ENCODE data around the gene WDR90.

Gene WDR90

GRCh38 chr16:630249-630814, 18.8 kb upstream of the WDR90 start:
- TF ChIP-seq ZNF274 (IDR thresholded peaks at IDR 0.05; ENCODE audit: low read depth, low read length) = no peak
- H3K4me3 ChIP-seq (ENCODE audit: low read length) = no peak overlapping the region

DNA sequence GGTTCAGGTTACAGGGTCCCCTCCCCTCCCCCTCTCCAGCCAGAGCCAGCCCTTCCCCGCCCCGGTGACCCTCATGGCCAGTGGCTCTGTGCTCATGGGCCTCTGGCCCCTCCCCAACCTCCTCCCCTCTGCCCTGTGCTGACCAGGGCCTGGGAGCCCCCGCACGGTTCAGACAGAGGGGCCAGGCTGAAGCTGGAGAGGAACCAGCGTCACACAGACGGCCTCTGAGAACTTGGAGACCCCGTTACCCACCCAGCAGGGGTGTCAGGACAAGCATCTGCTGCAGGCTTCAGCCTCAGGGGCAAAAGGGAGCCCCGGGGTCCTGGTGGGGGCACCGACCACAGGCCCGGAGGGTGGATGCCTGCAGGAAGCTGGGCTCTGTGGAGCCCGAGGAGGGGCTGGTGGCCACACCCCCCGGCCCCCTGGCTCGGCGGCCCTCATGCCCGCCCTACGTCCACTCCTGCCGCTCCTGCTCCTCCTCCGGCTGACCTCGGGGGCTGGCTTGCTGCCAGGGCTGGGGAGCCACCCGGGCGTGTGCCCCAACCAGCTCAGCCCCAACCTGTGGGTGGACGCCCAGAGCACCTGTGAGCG, 18.3 kb upstream of the WDR90 start, which contains the start of gene WFIKKN1:
Gene WFIKKN1, plus strand, starts transcription at position 171 of the 591 bp plus-strand sequence. Its CDS starts 269 bp downstream, at position 440.
- TF ChIP-seq ZNF274 (IDR thresholded peaks at IDR 0.05; ENCODE audit: low read depth, low read length) = no peak
- no peak within 1 kb of the TSS for H3K4me3 ChIP-seq (ENCODE audit: low read length)

GRCh38 chr16:631808-632358, 17.3 kb upstream of the WDR90 start:
- H3K4me3 ChIP-seq (ENCODE audit: low read length) = no peak overlapping the region
- TF ChIP-seq ZNF274 (IDR thresholded peaks at IDR 0.05; ENCODE audit: low read depth, low read length) = no peak

DNA sequence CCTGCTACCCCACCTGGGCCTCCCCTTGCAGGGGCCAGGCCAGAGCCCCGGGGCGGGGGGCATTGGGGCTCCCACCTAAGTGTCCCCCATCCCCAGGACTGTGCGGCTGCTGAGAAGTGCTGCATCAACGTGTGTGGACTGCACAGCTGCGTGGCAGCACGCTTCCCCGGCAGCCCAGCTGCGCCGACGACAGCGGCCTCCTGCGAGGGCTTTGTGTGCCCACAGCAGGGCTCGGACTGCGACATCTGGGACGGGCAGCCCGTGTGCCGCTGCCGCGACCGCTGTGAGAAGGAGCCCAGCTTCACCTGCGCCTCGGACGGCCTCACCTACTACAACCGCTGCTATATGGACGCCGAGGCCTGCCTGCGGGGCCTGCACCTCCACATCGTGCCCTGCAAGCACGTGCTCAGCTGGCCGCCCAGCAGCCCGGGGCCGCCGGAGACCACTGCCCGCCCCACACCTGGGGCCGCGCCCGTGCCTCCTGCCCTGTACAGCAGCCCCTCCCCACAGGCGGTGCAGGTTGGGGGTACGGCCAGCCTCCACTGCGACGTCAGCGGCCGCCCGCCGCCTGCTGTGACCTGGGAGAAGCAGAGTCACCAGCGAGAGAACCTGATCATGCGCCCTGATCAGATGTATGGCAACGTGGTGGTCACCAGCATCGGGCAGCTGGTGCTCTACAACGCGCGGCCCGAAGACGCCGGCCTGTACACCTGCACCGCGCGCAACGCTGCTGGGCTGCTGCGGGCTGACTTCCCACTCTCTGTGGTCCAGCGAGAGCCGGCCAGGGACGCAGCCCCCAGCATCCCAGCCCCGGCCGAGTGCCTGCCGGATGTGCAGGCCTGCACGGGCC, 16.5 kb upstream of the WDR90 start:
- H3K4me3 ChIP-seq (ENCODE audit: low read length) = no peak overlapping the region
- TF ChIP-seq ZNF274 (IDR thresholded peaks at IDR 0.05; ENCODE audit: low read depth, low read length) = no peak

- TF ChIP-seq ZNF274 (IDR thresholded peaks at IDR 0.05; ENCODE audit: low read depth, low read length) = no peak
- H3K4me3 ChIP-seq (ENCODE audit: low read length) = no peak overlapping the region
Measured at GRCh38 chr16:633336-634050, 15.7 kb upstream of the WDR90 start.

DNA sequence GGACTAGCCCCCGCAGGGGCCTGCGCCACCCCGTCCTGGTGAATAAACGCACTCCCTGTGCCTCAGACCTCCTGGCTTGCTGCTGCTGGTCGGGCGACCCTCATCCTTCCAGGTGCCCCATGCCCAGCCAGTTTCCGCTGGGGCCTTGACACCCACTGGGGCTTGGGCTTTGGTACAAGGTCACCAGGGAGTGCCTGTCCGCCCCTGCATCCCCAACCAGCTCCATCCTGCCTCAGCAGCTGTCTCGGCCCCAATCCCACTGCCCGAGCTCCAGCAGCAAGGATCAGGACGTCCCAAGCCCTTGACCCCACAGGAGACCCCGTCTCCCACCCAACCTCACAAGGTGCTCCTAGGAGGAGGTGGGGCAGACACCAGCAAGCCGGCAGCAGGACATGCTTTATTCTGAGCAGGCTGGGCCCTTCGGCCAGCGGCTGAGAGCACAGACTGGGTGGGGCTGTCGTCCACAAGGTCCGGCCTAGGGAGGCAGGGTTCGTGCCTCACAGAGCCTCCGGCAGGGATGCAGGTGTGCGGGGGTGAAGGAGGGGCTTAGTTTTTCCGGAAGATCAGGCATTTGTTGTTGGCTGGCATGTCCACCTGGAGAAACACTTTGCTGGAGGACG, 15.0 kb upstream of the WDR90 start:
- no peak overlapping the region for H3K4me3 ChIP-seq (ENCODE audit: low read length)
- no peak for TF ChIP-seq ZNF274 (IDR thresholded peaks at IDR 0.05; ENCODE audit: low read depth, low read length)

DNA sequence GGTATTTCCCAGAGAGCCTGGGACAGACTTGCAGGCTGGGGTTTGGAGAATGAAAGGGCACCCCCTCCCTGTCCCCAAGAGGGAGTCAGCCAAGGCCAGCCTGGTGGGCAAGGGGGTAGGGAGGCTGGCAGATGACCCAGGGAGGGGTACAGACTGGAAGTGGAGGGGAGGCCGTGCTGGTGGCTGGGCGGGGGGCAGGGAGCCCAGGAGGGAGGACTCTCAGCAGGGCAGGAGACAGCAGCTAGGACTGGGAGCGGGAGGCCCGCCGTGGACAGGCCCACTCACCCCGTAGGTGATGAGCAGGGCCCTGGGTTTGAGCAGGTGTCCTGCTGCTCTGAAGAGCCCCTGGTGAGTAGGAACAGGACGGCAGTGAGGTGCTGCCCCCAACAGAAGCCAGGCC, 14.2 kb upstream of the WDR90 start:
- no peak for TF ChIP-seq ZNF274 (IDR thresholded peaks at IDR 0.05; ENCODE audit: low read depth, low read length)
- H3K4me3 ChIP-seq (ENCODE audit: low read length) = peak overlapping the region; percentile 65; the same call in 1 of the 2 replicates

DNA sequence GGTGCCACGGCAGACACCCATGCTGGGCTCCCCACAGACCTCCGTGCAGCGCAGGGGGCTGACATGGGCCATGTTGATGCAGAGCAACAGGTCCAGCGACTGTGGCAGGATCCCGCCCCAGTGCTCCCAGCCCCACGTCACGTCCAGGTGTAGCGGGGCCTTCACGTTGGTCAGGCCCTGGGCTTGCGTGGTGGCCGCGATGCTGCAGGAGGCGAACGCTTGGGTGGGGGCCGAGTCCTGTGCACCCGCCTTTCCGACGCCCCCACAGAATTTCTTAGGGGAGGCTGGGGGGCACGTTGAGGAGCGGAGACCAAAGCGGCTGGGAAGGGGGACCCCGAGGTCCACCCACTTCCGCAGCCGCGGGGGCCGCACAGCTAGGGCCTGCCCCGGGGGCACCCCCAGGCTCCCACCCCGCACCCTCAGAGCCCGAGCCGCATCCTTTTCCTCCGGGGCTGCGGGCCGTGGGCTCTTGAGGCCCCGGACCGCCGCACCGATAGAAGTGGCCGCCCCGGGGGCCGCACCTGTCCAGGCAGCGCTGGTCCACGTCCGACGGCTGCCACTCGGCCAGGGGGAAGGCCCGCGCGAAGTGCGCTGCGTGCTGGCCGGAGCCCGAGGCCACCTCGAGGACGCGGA, 13.5 kb upstream of the WDR90 start:
- peak overlapping the region; percentile 65 for H3K4me3 ChIP-seq (ENCODE audit: low read length)
- no peak for TF ChIP-seq ZNF274 (IDR thresholded peaks at IDR 0.05; ENCODE audit: low read depth, low read length)

DNA sequence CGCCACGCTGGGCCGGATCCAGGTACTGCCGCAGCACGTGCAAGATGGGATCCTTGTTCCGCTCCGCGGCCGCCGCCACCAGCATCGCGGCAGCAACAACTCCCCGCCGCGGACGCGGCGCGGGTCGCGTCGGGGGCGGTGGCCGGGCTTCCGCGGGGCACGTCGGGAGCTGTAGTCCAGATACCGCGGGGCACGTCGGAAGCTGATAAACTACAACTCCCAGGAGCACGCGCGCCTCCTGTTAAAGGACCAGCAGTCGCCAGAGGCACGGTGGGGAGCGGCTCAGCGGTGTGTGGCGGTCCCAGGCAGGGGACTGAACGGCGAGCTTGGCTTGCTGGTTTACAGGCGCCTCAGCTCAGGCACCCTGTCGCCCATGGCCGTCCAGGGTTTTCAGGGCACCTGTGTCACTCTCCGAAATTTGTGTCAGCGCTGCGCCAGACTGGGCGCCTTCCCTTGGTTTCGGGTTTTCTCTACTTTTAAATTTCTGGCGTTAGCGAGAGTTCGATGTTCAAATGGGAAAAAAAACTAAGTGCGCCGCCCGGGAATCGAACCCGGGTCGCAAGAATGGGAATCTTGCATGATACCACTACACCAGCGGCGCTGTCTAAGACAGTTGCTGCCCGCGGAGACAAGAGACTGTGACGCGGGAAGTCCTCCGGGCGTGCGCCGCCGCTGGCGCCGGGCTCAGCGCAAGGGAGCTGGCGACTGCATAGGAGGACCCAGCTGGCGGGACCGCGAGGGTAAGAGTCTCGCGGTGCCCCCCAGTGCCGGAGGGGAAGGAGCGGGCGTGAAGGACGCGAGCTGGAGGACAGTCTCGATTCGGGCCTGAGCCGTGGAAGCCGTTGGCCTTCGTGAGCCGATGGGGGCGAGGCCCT, 12.7 kb upstream of the WDR90 start, which contains the start of gene METTL26:
Gene METTL26, minus strand, starts transcription at position 100 of the 875 bp plus-strand sequence. Its CDS starts 15 bp downstream, at position 85.
- peak within 1 kb of the TSS; percentile 65 for H3K4me3 ChIP-seq (ENCODE audit: low read length)
- no peak for TF ChIP-seq ZNF274 (IDR thresholded peaks at IDR 0.05; ENCODE audit: low read depth, low read length)

- no peak for TF ChIP-seq ZNF274 (IDR thresholded peaks at IDR 0.05; ENCODE audit: low read depth, low read length)
- peak overlapping the region; percentile 33; the same call in 1 of the 2 replicates for H3K4me3 ChIP-seq (ENCODE audit: low read length)
Measured at GRCh38 chr16:637081-638018, 11.8 kb upstream of the WDR90 start.

GRCh38 chr16:638034-638543, 11.1 kb upstream of the WDR90 start:
- no peak for TF ChIP-seq ZNF274 (IDR thresholded peaks at IDR 0.05; ENCODE audit: low read depth, low read length)
- no peak overlapping the region for H3K4me3 ChIP-seq (ENCODE audit: low read length)
